C4-2B (cell line): ENCODE measurements around the gene MITF.

Source experiments
- ZFX ChIP-seq: fragments of 450-650 bp; IDR thresholded peaks from 2 replicates; pipeline ENCODE4 v1.6.1; 2017
- TF ChIP-seq, protein P1 (sequence below): fragments of 450-650 bp; conservative IDR thresholded peaks from 2 replicates; pipeline ENCODE4 v1.5.1; 2017; ENCODE audit warnings: mild to moderate bottlenecking

- TF ChIP-seq ZFX = no peak
- TF ChIP-seq, protein P1, sequence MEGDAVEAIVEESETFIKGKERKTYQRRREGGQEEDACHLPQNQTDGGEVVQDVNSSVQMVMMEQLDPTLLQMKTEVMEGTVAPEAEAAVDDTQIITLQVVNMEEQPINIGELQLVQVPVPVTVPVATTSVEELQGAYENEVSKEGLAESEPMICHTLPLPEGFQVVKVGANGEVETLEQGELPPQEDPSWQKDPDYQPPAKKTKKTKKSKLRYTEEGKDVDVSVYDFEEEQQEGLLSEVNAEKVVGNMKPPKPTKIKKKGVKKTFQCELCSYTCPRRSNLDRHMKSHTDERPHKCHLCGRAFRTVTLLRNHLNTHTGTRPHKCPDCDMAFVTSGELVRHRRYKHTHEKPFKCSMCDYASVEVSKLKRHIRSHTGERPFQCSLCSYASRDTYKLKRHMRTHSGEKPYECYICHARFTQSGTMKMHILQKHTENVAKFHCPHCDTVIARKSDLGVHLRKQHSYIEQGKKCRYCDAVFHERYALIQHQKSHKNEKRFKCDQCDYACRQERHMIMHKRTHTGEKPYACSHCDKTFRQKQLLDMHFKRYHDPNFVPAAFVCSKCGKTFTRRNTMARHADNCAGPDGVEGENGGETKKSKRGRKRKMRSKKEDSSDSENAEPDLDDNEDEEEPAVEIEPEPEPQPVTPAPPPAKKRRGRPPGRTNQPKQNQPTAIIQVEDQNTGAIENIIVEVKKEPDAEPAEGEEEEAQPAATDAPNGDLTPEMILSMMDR = no peak
These were observed 161.1 kb downstream of the MITF start for GRCh38 chr3:69900331-69900730.
